Natural killer cell treated with Interleukin-12 subunit alpha and Interleukin-12 subunit beta and Interleukin-15 and Interleukin-18, amount 100 ng/mL, for 72 hours (primary cell): Measurements from ENCODE around the gene C1orf174. TPM values are rescaled to one million over a fixed set of nuclear protein-coding genes. Genes with fewer than 3 reads are reported as not detected.

Source experiments
- ATAC-seq, 2 donors: fragments of 150-1000 bp; cut with Tn5 transposase in 1 of 2; sonication (Bioruptor Pico), chemical (Tn5 transposase) in 1 of 2; 2 replicates each; pipeline ENCODE4 v1.10.0; 2021
- DNase-seq: peaks from one replicate; pipeline ENCODE4 v3.0.0; 2022; ENCODE audit warnings: low spot score
- H3K27ac Mint-ChIP-seq, 2 donors: 1 replicate in 1 of 2; 2 replicates in 1 of 2; pipeline ENCODE4 v1.8.0; 2022; ENCODE audit warnings: mixed read lengths in 2 of 2, mild to moderate bottlenecking in 1 of 2, moderate library complexity in 1 of 2
- H3K27me3 Mint-ChIP-seq, 2 donors: 1 replicate in 1 of 2; 2 replicates in 1 of 2; pipeline ENCODE4 v1.8.0; 2022; ENCODE audit warnings: mixed read lengths in 2 of 2
- H3K36me3 Mint-ChIP-seq: one replicate; pipeline ENCODE4 v1.8.0; 2022; ENCODE audit warnings: mixed read lengths
- H3K4me1 Mint-ChIP-seq, 2 donors: 1 replicate in 1 of 2; 2 replicates in 1 of 2; pipeline ENCODE4 v1.8.0; 2022; ENCODE audit warnings: low read depth in 2 of 2, mixed read lengths in 2 of 2, mild to moderate bottlenecking in 1 of 2
- H3K4me3 Mint-ChIP-seq: one replicate; pipeline ENCODE4 v1.8.0; 2022; ENCODE audit warnings: mixed read lengths
- H3K9me3 Mint-ChIP-seq: 2 replicates; pipeline ENCODE4 v1.8.0; 2022; ENCODE audit warnings: mixed read lengths
- total RNA-seq, 2 donors: library from RNA; stranded (reverse); gene quantifications; one replicate each; pipeline ENCODE4 v1.2.3, GENCODE V29; 2022

The C1orf174 gene
- total RNA-seq, 2 donors from 2014 or later, result 31.0 to 34.6 TPM

GRCh38 chr1:3852091-3852490 is 48.0 kb downstream of the C1orf174 start:
- Mint-ChIP-seq H3K4me1 (peaks cover 3 to 17% of the 10 kb centered on the region in 2 donors), H3K4me3 (no peak overlapping the region), H3K27me3 (no peaks in the 10 kb centered on the region), H3K36me3 (peaks cover 4% of the 10 kb centered on the region), H3K9me3 (no peaks in the 10 kb centered on the region), H3K27ac (no peak overlapping the region)
- DNase-seq (no peak), ATAC-seq (no peak)

GRCh38 chr1:3851292-3851691 is 48.8 kb downstream of the C1orf174 start:
- Mint-ChIP-seq H3K36me3 (peaks cover 10% of the 10 kb centered on the region), H3K27me3 (no peaks in the 10 kb centered on the region), H3K4me3 (no peak overlapping the region), H3K4me1 (peaks cover 3 to 15% of the 10 kb centered on the region in 2 donors), H3K27ac (no peak overlapping the region), H3K9me3 (no peaks in the 10 kb centered on the region)
- ATAC-seq, result no peak
- DNase-seq, result no peak

GRCh38 chr1:3850857-3851256 is 49.2 kb downstream of the C1orf174 start:
- DNase-seq (no peak), ATAC-seq (no peak)
- peaks cover 10% of the 10 kb centered on the region for H3K36me3 Mint-ChIP-seq
- H3K4me1 Mint-ChIP-seq, result peaks cover 3 to 12% of the 10 kb centered on the region in 2 donors
- H3K27me3 Mint-ChIP-seq, result no peaks in the 10 kb centered on the region
- no peak overlapping the region for H3K4me3 Mint-ChIP-seq
- H3K9me3 Mint-ChIP-seq, result no peaks in the 10 kb centered on the region
- H3K27ac Mint-ChIP-seq, result no peak overlapping the region

- ATAC-seq (no peak), DNase-seq (no peak)
- Mint-ChIP-seq H3K27me3 (no peaks in the 10 kb centered on the region), H3K4me3 (no peak overlapping the region), H3K4me1 (no peaks in the 10 kb centered on the region), H3K36me3 (peaks cover 10% of the 10 kb centered on the region), H3K9me3 (no peaks in the 10 kb centered on the region), H3K27ac (no peak overlapping the region)
Observed at GRCh38 chr1:3847081-3847480, 53.0 kb downstream of the C1orf174 start.

GRCh38 chr1:3846541-3846940 is 53.5 kb downstream of the C1orf174 start:
- Mint-ChIP-seq H3K9me3 (no peaks in the 10 kb centered on the region), H3K36me3 (peaks cover 10% of the 10 kb centered on the region), H3K27ac (no peak overlapping the region), H3K27me3 (no peaks in the 10 kb centered on the region), H3K4me1 (no peaks in the 10 kb centered on the region), H3K4me3 (no peak overlapping the region)
- ATAC-seq, result no peak
- DNase-seq, result no peak

- H3K4me3 Mint-ChIP-seq, result no peak overlapping the region
- no peak for ATAC-seq
- no peak for DNase-seq
- H3K9me3 Mint-ChIP-seq, result no peaks in the 10 kb centered on the region
- no peaks in the 10 kb centered on the region for H3K27me3 Mint-ChIP-seq
- H3K4me1 Mint-ChIP-seq, result no peaks in the 10 kb centered on the region
- peaks cover 16% of the 10 kb centered on the region for H3K36me3 Mint-ChIP-seq
- H3K27ac Mint-ChIP-seq, result no peak overlapping the region
Observed at GRCh38 chr1:3842912-3843311, 57.2 kb downstream of the C1orf174 start.

GRCh38 chr1:3841491-3841890 is 58.6 kb downstream of the C1orf174 start:
- Mint-ChIP-seq H3K27me3 (no peaks in the 10 kb centered on the region), H3K4me3 (no peak overlapping the region), H3K27ac (no peak overlapping the region), H3K36me3 (peaks cover 18% of the 10 kb centered on the region), H3K4me1 (no peaks in the 10 kb centered on the region), H3K9me3 (no peaks in the 10 kb centered on the region)
- ATAC-seq (no peak), DNase-seq (no peak)

Other genes with a start within 250 kb of the C1orf174 start
- 1 to 10 TPM; 1.5 to 5.7 TPM for gene TP73, start 247.8 kb downstream of the C1orf174 start, total RNA-seq
- gene CCDC27, start 147.8 kb downstream of the C1orf174 start, total RNA-seq, result not detected
- gene SMIM1, start 127.5 kb downstream of the C1orf174 start, total RNA-seq, result not detected
- 10 to 100 TPM; 46.4 to 54.1 TPM for gene LRRC47, start 103.8 kb downstream of the C1orf174 start, total RNA-seq
- 10 to 100 TPM; 46.6 to 59.4 TPM for gene CEP104, start 43.1 kb downstream of the C1orf174 start, total RNA-seq
- 10 to 100 TPM; 13.3 to 19.4 TPM for gene DFFB, start 42.8 kb downstream of the C1orf174 start, total RNA-seq